ENCODE measurements around the gene KLHL11. TPM values are rescaled to one million over a fixed set of nuclear protein-coding genes. Genes with fewer than 3 reads are reported as not detected.
"Not testable (repeated sequence)": the region's sequence is repeated elsewhere in the genome, so short reads cannot be mapped to it uniquely, and the experiment has no call there.

KLHL11 gene
- total RNA-seq, 1 donor from 2014 or later = 30.0 TPM

- DNase-seq = no peak
These were observed 28.6 kb downstream of the KLHL11 start for GRCh38 chr17:41836550-41837196.

- DNase-seq = peak; percentile 82
These were observed 29.2 kb downstream of the KLHL11 start, which contains the start of gene NT5C3B for GRCh38 chr17:41835800-41836549. Gene NT5C3B, minus strand, starts transcription at chr17:41836232. Its CDS starts 39 bp downstream, at chr17:41836193.

GRCh38 chr17:41835214-41835799 lies 29.9 kb downstream of the KLHL11 start:
- peak; percentile 24 for DNase-seq

GRCh38 chr17:41829961-41830360 lies 35.3 kb downstream of the KLHL11 start:
- DNase-seq = not testable (repeated sequence)

GRCh38 chr17:41825175-41825845 lies 39.9 kb downstream of the KLHL11 start:
- no peak for DNase-seq

GRCh38 chr17:41824086-41824485 lies 41.1 kb downstream of the KLHL11 start:
- no peak for DNase-seq

GRCh38 chr17:41823580-41823979 lies 41.6 kb downstream of the KLHL11 start:
- no peak for DNase-seq

- no peak for DNase-seq
These were observed 42.1 kb downstream of the KLHL11 start for GRCh38 chr17:41823141-41823524.

GRCh38 chr17:41822216-41823140 lies 42.7 kb downstream of the KLHL11 start:
- DNase-seq = no peak

- no peak for DNase-seq
These were observed 43.4 kb downstream of the KLHL11 start for GRCh38 chr17:41821776-41822175.

GRCh38 chr17:41818024-41818423 lies 47.2 kb downstream of the KLHL11 start:
- DNase-seq = no peak

- DNase-seq = no peak
These were observed 48.4 kb downstream of the KLHL11 start for GRCh38 chr17:41816637-41817320.

- DNase-seq = no peak
These were observed 51.0 kb downstream of the KLHL11 start for GRCh38 chr17:41814195-41814594.

- no peak for DNase-seq
These were observed 51.5 kb downstream of the KLHL11 start for GRCh38 chr17:41813699-41814124.

GRCh38 chr17:41813152-41813680 lies 52.0 kb downstream of the KLHL11 start:
- no peak for DNase-seq

GRCh38 chr17:41812381-41813151 lies 52.7 kb downstream of the KLHL11 start, which contains the start of gene FKBP10:
Gene FKBP10, plus strand, starts transcription at chr17:41813004. Its CDS starts 31 bp downstream, at chr17:41813035.
- peak; percentile 94 for DNase-seq

GRCh38 chr17:41811549-41812380 lies 53.5 kb downstream of the KLHL11 start, which contains the start of gene P3H4:
Gene P3H4, minus strand, starts transcription at chr17:41811949. Its CDS starts 34 bp downstream, at chr17:41811915.
- DNase-seq = peak; percentile 88
